HG02852 (cell line): ENCODE measurements around the gene SLC16A13.

Source experiments
- ATAC-seq: cut with Tn5 transposase; IDR thresholded peaks from one replicate; pipeline ENCODE4 v1.9.1; 2021; ENCODE audit warnings: mild to moderate bottlenecking, moderate library complexity; ENCODE audit not compliant: unreplicated experiment

The SLC16A13 gene

GRCh38 chr17:7011942-7012254, 23.9 kb upstream of the SLC16A13 start:
- ATAC-seq: no peak

GRCh38 chr17:7014261-7014994, 21.4 kb upstream of the SLC16A13 start:
- peak; percentile 82 for ATAC-seq

GRCh38 chr17:7014995-7015958, 20.5 kb upstream of the SLC16A13 start:
- peak; percentile 25 for ATAC-seq

- no peak for ATAC-seq
Measured at GRCh38 chr17:7016418-7016817, 19.4 kb upstream of the SLC16A13 start.

- no peak for ATAC-seq
Measured at GRCh38 chr17:7016886-7017826, 18.7 kb upstream of the SLC16A13 start.

GRCh38 chr17:7017827-7018200, 18.0 kb upstream of the SLC16A13 start:
- ATAC-seq: no peak

- no peak for ATAC-seq
Measured at GRCh38 chr17:7018331-7018964, 17.4 kb upstream of the SLC16A13 start.

DNA sequence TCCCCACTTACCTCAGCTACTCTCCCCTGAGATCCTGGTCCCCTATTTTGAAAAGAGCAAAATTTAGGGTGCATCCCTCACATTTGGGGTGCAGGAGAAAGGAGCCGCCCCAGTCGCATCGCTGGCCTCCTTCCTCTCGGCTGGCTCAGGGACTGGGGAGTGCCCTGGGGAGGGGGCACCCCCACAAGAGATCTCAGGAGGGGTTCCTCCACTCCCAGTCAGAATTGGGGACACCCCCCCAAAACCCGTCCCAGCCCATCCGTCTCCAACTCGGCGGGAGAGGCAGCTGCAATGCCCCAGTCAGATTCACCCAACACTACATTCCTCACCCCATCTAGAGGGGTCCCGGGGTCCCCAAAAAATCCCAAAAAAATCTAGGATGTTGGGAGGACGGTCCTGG, 16.4 kb upstream of the SLC16A13 start:
- no peak for ATAC-seq

GRCh38 chr17:7019839-7020519, 15.8 kb upstream of the SLC16A13 start:
- ATAC-seq: no peak

DNA sequence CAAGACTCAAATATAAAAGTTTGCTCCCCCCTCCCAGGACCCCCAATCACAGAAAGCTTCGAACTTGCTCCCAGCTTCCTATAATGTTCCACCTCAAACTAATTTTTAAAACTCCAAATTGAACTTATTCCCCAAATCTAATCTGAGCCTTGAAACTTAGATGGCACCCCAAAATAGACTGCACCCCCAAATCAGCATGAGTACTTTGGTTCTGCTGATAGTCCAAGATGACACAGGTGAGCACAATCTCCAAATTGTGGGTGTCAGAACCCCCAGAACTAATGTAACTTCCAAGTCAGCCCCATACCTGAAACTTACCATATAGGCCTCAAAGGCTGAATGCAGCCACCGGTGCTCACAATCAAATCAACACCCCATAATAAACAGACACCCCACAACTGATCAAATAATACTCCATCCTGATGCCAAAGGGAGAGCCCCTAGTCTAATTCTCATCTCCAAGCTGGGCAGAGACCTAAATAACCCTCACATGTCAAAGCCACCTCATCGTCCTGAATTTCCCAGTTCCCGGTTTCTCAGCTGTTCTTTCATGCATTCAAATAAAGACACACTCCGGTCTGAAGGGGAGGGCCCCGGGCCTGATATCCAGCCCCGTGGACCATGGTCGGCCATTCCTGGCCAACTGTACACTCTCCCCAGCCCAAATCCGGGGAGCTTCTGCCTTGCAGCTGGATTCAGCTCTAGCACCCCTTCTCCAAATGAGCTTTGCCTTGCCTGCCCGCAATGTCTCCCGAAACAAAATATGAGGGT, 14.7 kb upstream of the SLC16A13 start:
- ATAC-seq: no peak

DNA sequence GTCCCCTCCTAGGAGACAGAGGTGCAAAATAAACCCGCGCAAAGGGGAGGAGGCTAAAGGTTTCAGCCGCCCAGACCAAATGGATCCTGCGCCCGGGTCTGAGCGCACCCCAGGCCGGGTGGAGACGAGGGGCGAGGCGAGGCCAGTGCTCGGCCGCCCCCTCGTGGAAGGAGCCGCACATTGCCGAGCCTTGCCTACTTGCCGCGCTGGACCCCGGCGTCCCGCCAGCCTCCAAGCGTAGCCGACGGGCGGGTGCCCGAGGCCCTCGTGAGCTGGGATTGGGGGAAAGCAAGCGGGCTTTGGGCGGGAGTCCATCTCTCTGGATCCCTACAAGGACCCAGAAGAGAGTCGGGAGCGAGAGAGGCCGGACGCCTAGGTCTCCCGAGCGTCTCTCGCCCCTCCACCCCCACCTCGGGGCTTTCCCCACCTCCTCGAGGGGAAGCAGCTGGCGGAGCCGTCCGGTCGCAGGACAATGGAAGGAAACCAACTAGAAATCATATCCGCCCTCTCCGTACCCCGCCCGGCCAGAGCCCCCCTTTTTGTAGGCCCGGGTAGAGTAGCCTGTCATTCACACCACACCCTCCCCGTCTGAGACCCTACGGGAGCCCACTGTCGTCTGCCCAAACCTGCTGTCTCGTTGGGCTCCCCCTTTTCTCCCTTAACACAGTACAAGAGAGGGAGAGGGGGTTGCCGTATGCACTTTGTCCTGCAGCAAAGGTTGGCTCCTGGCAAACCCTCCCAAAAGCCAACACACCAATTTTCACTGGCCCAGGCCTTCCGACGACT, 13.6 kb upstream of the SLC16A13 start:
- peak; percentile 63 for ATAC-seq

DNA sequence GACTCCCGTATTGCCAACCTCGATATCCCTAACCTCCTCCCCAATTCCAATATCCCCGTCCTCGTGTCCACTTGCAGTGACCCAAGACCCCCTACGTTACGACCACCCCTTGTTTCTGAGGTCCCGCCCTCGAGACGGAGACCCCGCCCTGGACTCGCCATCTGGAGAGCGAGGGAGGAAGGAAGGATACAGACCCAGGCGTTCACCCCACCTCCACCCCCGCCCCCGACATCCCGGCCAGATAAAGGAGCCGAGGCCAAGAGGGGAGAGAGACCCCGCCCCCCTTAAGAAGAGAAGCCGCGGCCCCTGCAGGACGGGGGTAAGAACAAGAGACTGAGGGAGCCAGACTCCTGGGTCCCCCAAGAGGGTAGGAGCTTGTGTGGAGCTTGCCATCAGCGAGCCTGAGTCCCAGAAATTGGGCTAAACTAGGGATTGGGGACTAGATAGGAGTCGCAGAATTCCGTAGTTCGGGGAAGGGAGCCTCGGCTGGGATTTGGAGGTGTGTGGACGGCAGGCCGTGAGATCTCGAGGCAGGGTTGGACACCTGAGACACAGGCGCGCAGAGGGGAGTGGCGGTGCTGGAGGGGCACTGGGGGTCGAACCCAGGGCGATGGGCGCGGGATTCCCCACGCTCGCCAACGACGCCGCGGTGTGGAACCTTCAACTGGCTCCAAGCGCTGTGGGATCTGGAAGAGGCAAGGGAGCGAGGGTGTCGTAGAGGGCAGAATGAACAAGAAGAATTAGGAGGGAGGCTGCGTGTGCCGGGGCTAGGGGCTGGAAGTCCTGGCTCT, 12.8 kb upstream of the SLC16A13 start, which contains the start of gene BCL6B:
Gene BCL6B (plus strand): TSS at position 270 of the 791 bp plus-strand sequence. CDS start 622 bp downstream, outside the sequence.
- no peak for ATAC-seq

DNA sequence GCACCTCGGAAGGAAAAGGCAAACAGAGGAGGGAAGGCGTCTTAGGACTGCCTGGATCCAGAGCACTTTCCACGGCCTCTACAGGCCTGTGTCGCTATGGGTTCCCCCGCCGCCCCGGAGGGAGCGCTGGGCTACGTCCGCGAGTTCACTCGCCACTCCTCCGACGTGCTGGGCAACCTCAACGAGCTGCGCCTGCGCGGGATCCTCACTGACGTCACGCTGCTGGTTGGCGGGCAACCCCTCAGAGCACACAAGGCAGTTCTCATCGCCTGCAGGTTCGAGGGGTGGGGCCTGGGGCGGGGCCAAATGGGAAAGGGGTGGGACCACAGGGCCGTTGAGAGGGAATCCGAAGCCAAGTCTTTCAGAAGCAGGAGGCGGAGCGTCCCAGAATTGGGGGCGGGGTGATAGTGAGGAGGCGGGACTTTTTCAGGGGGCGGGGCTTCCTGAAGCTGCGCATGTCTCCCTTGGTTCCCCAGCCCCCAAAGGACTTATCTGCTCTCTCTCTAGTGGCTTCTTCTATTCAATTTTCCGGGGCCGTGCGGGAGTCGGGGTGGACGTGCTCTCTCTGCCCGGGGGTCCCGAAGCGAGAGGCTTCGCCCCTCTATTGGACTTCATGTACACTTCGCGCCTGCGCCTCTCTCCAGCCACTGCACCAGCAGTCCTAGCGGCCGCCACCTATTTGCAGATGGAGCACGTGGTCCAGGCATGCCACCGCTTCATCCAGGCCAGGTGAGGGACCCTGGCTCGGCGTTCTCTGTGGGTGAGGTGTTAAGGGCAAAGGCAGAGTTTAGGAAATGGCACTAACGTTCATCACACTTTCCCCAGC, 12.0 kb upstream of the SLC16A13 start:
- no peak for ATAC-seq

DNA sequence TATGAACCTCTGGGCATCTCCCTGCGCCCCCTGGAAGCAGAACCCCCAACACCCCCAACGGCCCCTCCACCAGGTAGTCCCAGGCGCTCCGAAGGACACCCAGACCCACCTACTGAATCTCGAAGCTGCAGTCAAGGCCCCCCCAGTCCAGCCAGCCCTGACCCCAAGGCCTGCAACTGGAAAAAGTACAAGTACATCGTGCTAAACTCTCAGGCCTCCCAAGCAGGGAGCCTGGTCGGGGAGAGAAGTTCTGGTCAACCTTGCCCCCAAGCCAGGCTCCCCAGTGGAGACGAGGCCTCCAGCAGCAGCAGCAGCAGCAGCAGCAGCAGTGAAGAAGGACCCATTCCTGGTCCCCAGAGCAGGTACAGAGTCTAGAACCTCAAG, 11.4 kb upstream of the SLC16A13 start:
- ATAC-seq: no peak

GRCh38 chr17:7025245-7025644, 10.6 kb upstream of the SLC16A13 start:
- ATAC-seq: no peak

DNA sequence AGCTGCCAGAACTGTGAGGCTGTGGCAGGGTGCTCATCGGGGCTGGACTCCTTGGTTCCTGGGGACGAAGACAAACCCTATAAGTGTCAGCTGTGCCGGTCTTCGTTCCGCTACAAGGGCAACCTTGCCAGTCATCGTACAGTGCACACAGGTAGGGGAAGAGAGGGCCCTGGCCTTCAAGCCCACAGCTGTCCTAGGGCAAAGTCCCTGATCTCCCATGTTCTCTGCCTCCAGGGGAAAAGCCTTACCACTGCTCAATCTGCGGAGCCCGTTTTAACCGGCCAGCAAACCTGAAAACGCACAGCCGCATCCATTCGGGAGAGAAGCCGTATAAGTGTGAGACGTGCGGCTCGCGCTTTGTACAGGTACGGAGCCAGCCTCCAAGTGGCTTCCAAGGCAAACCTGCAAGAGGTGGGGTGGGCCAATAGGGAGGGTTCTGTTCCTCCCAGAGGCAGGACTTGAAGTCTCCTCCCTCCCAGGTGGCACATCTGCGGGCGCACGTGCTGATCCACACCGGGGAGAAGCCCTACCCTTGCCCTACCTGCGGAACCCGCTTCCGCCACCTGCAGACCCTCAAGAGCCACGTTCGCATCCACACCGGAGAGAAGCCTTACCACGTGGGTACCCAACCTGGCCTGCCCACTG, 9.2 kb upstream of the SLC16A13 start:
- ATAC-seq: no peak
